Adrenal gland (tissue), 5 donors: ENCODE measurements around the gene PYGL.

ENCODE experiments used
- CTCF ChIP-seq, 6 experiments: fragments of 450-650 bp in 4 of 6; fragments of 200-600 bp in 2 of 6; sonication (generic) in 1 of 6; IDR thresholded peaks; 1 replicate in 5 of 6; 2 replicates in 1 of 6; pipeline versions ENCODE4 v1.5.1 to v1.8.0; 2016 to 2021; ENCODE audit warnings: antibody characterized with exemption in 6 of 6, mild to moderate bottlenecking in 2 of 6, moderate library complexity in 1 of 6
- POLR2A ChIP-seq, 2 donors: fragments of 450-650 bp; IDR thresholded peaks; one replicate each; pipeline ENCODE4 v1.6.1; 2017; ENCODE audit warnings: antibody characterized with exemption in 2 of 2, mild to moderate bottlenecking in 2 of 2, moderate library complexity in 1 of 2
- donor health status: DM: no; HTN: no; CAD: no.

- TF ChIP-seq CTCF (IDR thresholded peaks at IDR 0.05) (no peak), POLR2A (IDR thresholded peaks at IDR 0.05) (no peak)
These were observed 16.2 kb downstream of the PYGL start for GRCh38 chr14:50928002-50928635.
